HG03095 (cell line): ENCODE data around the gene GPS1.
A peak's percentile ranks its signal among the peaks of the same experiment; 100 is the strongest.

Experiments
- ATAC-seq: cut with Tn5 transposase; IDR thresholded peaks from one replicate; pipeline ENCODE4 v1.9.1; 2021; ENCODE audit warnings: moderate library complexity; ENCODE audit not compliant: unreplicated experiment

GPS1 gene

GRCh38 chr17:82051776-82052637, at the start of gene GPS1, which contains the start of gene RFNG:
GPS1 (plus strand) TSS chr17:82051898; CDS start chr17:82051932, 34 bp downstream.
RFNG (minus strand) TSS chr17:82051811; CDS start chr17:82051766, 45 bp downstream.
- ATAC-seq, result peak; percentile 61

- no peak for ATAC-seq
Measured at GRCh38 chr17:82003411-82004381, 48.0 kb upstream of the GPS1 start.

GRCh38 chr17:82004517-82005455, 46.9 kb upstream of the GPS1 start:
- ATAC-seq, result no peak

GRCh38 chr17:82005701-82006348, 45.9 kb upstream of the GPS1 start:
- no peak for ATAC-seq

GRCh38 chr17:82006468-82007227, 45.0 kb upstream of the GPS1 start:
- no peak for ATAC-seq

GRCh38 chr17:82007228-82007494, 44.5 kb upstream of the GPS1 start:
- no peak for ATAC-seq

GRCh38 chr17:82007495-82008257, 44.0 kb upstream of the GPS1 start:
- ATAC-seq, result no peak

- ATAC-seq, result no peak
Measured at GRCh38 chr17:82008258-82008940, 43.3 kb upstream of the GPS1 start.

GRCh38 chr17:82008941-82009405, 42.7 kb upstream of the GPS1 start:
- ATAC-seq, result no peak

- ATAC-seq, result no peak
Measured at GRCh38 chr17:82009413-82009812, 42.3 kb upstream of the GPS1 start.

GRCh38 chr17:82010575-82011525, 40.8 kb upstream of the GPS1 start:
- no peak for ATAC-seq

- no peak for ATAC-seq
Measured at GRCh38 chr17:82011617-82012187, 40.0 kb upstream of the GPS1 start.

GRCh38 chr17:82012261-82012639, 39.4 kb upstream of the GPS1 start:
- no peak for ATAC-seq

GRCh38 chr17:82012640-82013295, 38.9 kb upstream of the GPS1 start:
- no peak for ATAC-seq

GRCh38 chr17:82013341-82013740, 38.4 kb upstream of the GPS1 start:
- ATAC-seq, result no peak

- no peak for ATAC-seq
Measured at GRCh38 chr17:82013772-82014321, 37.9 kb upstream of the GPS1 start.
